Activated CD4-positive, alpha-beta T cell treated with anti-CD3 and anti-CD28 coated beads, Interleukin-2, amount 10 ng/mL, durations not matched to agents 7 days and 5 days (primary cell): ENCODE data around the gene CTDNEP1. TPM values are rescaled to one million over a fixed set of nuclear protein-coding genes. Genes with fewer than 3 reads are reported as not detected.

ENCODE experiments used
- CTCF ChIA-PET: fragments of 350-600 bp; sonication (Branson Sonifier 250); formaldehyde crosslinking; loops from one replicate; lab custom pipeline; 2021; ENCODE audit warnings: antibody characterized with exemption; lab: Charles Lee
- POLR2A ChIA-PET: fragments of 350-600 bp; sonication (Branson Sonifier 250); formaldehyde crosslinking; loops from one replicate; lab custom pipeline; 2021; ENCODE audit warnings: antibody characterized with exemption; lab: Charles Lee
- DNase-seq: peaks from one replicate; pipeline ENCODE4 v3.0.0-alpha.2; 2020
- H3K27ac Mint-ChIP-seq: one replicate; pipeline ENCODE4 v1.8.0; 2021; ENCODE audit warnings: mild to moderate bottlenecking, moderate library complexity, mixed read lengths
- H3K27me3 Mint-ChIP-seq: one replicate; pipeline ENCODE4 v1.8.0; 2021; ENCODE audit warnings: mixed read lengths
- H3K36me3 Mint-ChIP-seq: one replicate; pipeline ENCODE4 v1.8.0; 2021; ENCODE audit warnings: low read depth, mixed read lengths
- H3K4me1 Mint-ChIP-seq: one replicate; pipeline ENCODE4 v1.8.0; 2021; ENCODE audit warnings: mixed read lengths
- H3K4me3 Mint-ChIP-seq: one replicate; pipeline ENCODE4 v1.8.0; 2021; ENCODE audit warnings: mild to moderate bottlenecking, moderate library complexity, mixed read lengths
- H3K9me3 Mint-ChIP-seq: one replicate; pipeline ENCODE4 v1.8.0; 2021; ENCODE audit warnings: mixed read lengths
- total RNA-seq, 2 experiments: library from RNA; stranded (reverse); gene quantifications; one replicate each; pipeline ENCODE4 v1.2.3, GENCODE V29; 2021

Gene CTDNEP1
- total RNA-seq, 2 experiments from 2014 or later: 168 to 183 TPM

GRCh38 chr17:7234083-7234951, 17.2 kb downstream of the CTDNEP1 start, which contains the start of gene DVL2:
Gene DVL2 (minus strand): TSS chr17:7234517. CDS start chr17:7234262, 255 bp downstream.
- Mint-ChIP-seq H3K36me3 (peaks cover 31% of the 10 kb centered on the region), H3K27ac (peak within 1 kb of the TSS; percentile 88), H3K4me3 (peak within 1 kb of the TSS; percentile 96), H3K9me3 (no peaks in the 10 kb centered on the region), H3K27me3 (no peaks in the 10 kb centered on the region), H3K4me1 (peaks cover 49% of the 10 kb centered on the region)
- ChIA-PET POLR2A (interaction anchor here (0.7 kb wide), 1 partner anchor 301 kb away, joined by 3 read pairs; no protein-coding TSS in a partner anchor), CTCF (interaction anchor here (1.0 to 2.5 kb wide), 6 partner anchors 9 to 453 kb away, joined by 3 to 14 read pairs (median 4); partner anchors contain the start of genes ACADVL and DLG4)
- DNase-seq: peak; percentile 95

DNA sequence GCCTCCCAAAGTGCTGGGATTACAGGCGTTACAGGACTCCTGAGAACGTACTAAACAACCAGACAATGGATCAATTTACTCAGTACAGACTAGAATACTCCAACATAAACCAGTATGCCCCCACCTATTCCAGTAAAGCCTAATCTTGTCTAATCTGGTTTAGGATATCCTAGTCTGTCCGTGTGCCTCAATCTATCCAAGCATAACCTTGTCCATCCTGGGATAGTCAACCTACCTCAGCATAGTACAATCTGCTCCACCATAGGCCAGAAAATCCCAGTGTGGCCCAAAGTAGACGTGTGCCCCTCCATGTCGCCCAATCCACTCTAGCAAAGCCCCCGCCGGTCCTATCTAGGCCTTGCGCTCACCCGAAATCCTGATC, 17.8 kb downstream of the CTDNEP1 start:
- Mint-ChIP-seq H3K9me3 (no peaks in the 10 kb centered on the region), H3K4me1 (peaks cover 52% of the 10 kb centered on the region), H3K27ac (peak overlapping the region; percentile 88), H3K36me3 (peaks cover 33% of the 10 kb centered on the region), H3K27me3 (no peaks in the 10 kb centered on the region), H3K4me3 (peak overlapping the region; percentile 96)
- no peak for DNase-seq
- ChIA-PET POLR2A (interaction anchor here (0.7 kb wide), 1 partner anchor 301 kb away, joined by 3 read pairs; no protein-coding TSS in a partner anchor), CTCF (interaction anchor here (0.7 to 2.5 kb wide), 6 partner anchors 9 to 454 kb away, joined by 3 to 14 read pairs (median 4); partner anchors contain the start of genes ACADVL and DLG4)

- Mint-ChIP-seq H3K4me1 (peaks cover 46% of the 10 kb centered on the region), H3K36me3 (peaks cover 37% of the 10 kb centered on the region), H3K27ac (no peak overlapping the region), H3K27me3 (no peaks in the 10 kb centered on the region), H3K9me3 (no peaks in the 10 kb centered on the region), H3K4me3 (peak overlapping the region; percentile 34)
- DNase-seq: no peak
- ChIA-PET POLR2A (no interaction called here), CTCF (interaction anchor here (0.8 to 2.5 kb wide), 2 partner anchors 11 to 18 kb away, joined by 3 to 7 read pairs; no protein-coding TSS in a partner anchor)
These were observed 19.4 kb downstream of the CTDNEP1 start for GRCh38 chr17:7232114-7232513.

DNA sequence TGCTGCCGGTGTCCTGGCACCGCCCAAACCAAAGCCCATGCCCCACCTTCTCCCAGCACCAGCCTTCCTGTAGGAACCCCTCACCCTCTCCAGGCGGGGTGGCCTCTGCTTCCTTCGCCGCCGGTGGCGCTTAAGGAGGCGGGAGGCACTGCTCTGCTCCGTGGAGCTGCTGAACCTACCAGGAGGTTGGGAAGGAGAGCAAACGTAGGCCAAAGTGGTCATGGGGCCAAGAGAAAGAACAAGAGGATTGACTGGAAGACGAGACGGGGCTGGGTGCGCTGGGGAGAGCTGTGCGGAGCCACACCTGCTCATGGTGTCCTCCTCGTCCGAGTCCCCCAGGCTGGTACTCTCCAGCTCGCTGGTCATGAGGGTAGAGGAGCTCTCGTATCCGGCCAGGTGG, 22.0 kb downstream of the CTDNEP1 start:
- CTCF ChIA-PET: interaction anchor here (1.4 to 1.5 kb wide), 2 partner anchors 9 to 10 kb away, joined by 3 to 4 read pairs; partner anchors contain the start of gene DLG4
- POLR2A ChIA-PET: no interaction called here
- peaks cover 20% of the 10 kb centered on the region for H3K4me1 Mint-ChIP-seq

DNA sequence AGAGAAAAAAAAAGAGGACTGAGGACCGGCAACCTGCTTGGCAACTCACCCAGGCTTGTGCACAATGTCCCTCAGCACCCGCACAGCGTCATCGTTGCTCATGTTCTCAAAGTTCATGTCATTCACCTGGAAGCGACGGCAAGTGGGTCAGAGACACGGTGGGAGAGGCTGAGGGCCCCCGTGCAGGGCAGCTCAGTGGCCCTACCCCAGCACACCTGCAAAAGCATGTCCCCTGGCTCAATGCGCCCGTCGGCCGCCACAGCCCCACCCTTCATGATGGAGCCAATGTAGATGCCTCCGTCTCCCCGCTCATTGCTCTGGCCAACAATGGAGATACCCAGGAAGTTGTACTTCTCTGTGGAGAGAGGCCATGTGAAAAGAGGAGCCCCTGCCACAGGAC, 22.6 kb downstream of the CTDNEP1 start:
- Mint-ChIP-seq H3K27ac (no peak overlapping the region), H3K36me3 (peaks cover 22% of the 10 kb centered on the region), H3K9me3 (no peaks in the 10 kb centered on the region), H3K4me1 (peaks cover 19% of the 10 kb centered on the region), H3K4me3 (no peak overlapping the region), H3K27me3 (no peaks in the 10 kb centered on the region)
- POLR2A ChIA-PET: no interaction called here
- no peak for DNase-seq
- CTCF ChIA-PET: interaction anchor here (1.4 kb wide), 1 partner anchor 8 kb away, joined by 3 read pairs; no protein-coding TSS in a partner anchor

More for the DNA sequence above, 22.0 kb downstream of the CTDNEP1 start:
- Mint-ChIP-seq H3K4me3 (no peak overlapping the region), H3K27ac (no peak overlapping the region), H3K9me3 (no peaks in the 10 kb centered on the region), H3K27me3 (no peaks in the 10 kb centered on the region), H3K36me3 (peaks cover 21% of the 10 kb centered on the region)
- DNase-seq: no peak

GRCh38 chr17:7226721-7227710, 24.5 kb downstream of the CTDNEP1 start:
- no peak overlapping the region for H3K27ac Mint-ChIP-seq
- peaks cover 29% of the 10 kb centered on the region for H3K36me3 Mint-ChIP-seq
- CTCF ChIA-PET: interaction anchor here (1.7 kb wide), 1 partner anchor 70 kb away, joined by 4 read pairs; no protein-coding TSS in a partner anchor

GRCh38 chr17:7225711-7226331, 25.7 kb downstream of the CTDNEP1 start:
- H3K36me3 Mint-ChIP-seq: peaks cover 36% of the 10 kb centered on the region
- no peak for DNase-seq
- CTCF ChIA-PET: interaction anchor here (0.6 to 1.7 kb wide), 2 partner anchors 68 to 71 kb away, joined by 3 to 4 read pairs; no protein-coding TSS in a partner anchor
- no peak overlapping the region for H3K4me3 Mint-ChIP-seq
- POLR2A ChIA-PET: no interaction called here
- no peaks in the 10 kb centered on the region for H3K9me3 Mint-ChIP-seq
- H3K27ac Mint-ChIP-seq: no peak overlapping the region
- H3K4me1 Mint-ChIP-seq: peaks cover 13% of the 10 kb centered on the region
- no peaks in the 10 kb centered on the region for H3K27me3 Mint-ChIP-seq

More at GRCh38 chr17:7226721-7227710, 24.5 kb downstream of the CTDNEP1 start:
- Mint-ChIP-seq H3K4me1 (peaks cover 8% of the 10 kb centered on the region), H3K4me3 (no peak overlapping the region), H3K27me3 (no peaks in the 10 kb centered on the region), H3K9me3 (no peaks in the 10 kb centered on the region)
- no peak for DNase-seq
- POLR2A ChIA-PET: no interaction called here

GRCh38 chr17:7224661-7225111, 26.8 kb downstream of the CTDNEP1 start:
- no peak overlapping the region for H3K4me3 Mint-ChIP-seq
- H3K36me3 Mint-ChIP-seq: peaks cover 37% of the 10 kb centered on the region
- H3K27ac Mint-ChIP-seq: no peak overlapping the region
- CTCF ChIA-PET: interaction anchor here (0.7 to 1.2 kb wide), 4 partner anchors 10 to 32 kb away, joined by 3 to 5 read pairs (median 4); partner anchors contain the start of gene DVL2
- POLR2A ChIA-PET: no interaction called here
- H3K27me3 Mint-ChIP-seq: no peaks in the 10 kb centered on the region
- no peaks in the 10 kb centered on the region for H3K9me3 Mint-ChIP-seq
- no peak for DNase-seq
- peaks cover 19% of the 10 kb centered on the region for H3K4me1 Mint-ChIP-seq

- H3K4me3 Mint-ChIP-seq: no peak overlapping the region
- H3K9me3 Mint-ChIP-seq: no peaks in the 10 kb centered on the region
- ChIA-PET CTCF (interaction anchor here (0.7 to 1.2 kb wide), 3 partner anchors 9 to 33 kb away, joined by 3 to 5 read pairs (median 3); no protein-coding TSS in a partner anchor), POLR2A (no interaction called here)
- H3K4me1 Mint-ChIP-seq: peaks cover 23% of the 10 kb centered on the region
- H3K27me3 Mint-ChIP-seq: no peaks in the 10 kb centered on the region
- no peak for DNase-seq
- H3K36me3 Mint-ChIP-seq: peaks cover 34% of the 10 kb centered on the region
- no peak overlapping the region for H3K27ac Mint-ChIP-seq
These were observed 27.4 kb downstream of the CTDNEP1 start for GRCh38 chr17:7224110-7224509.

- Mint-ChIP-seq H3K4me3 (no peak overlapping the region), H3K27ac (no peak overlapping the region), H3K4me1 (peaks cover 28% of the 10 kb centered on the region), H3K27me3 (no peaks in the 10 kb centered on the region), H3K36me3 (peaks cover 32% of the 10 kb centered on the region), H3K9me3 (no peaks in the 10 kb centered on the region)
- DNase-seq: no peak
- ChIA-PET CTCF (interaction anchor here (0.6 to 5.0 kb wide), 2 partner anchors 48 to 75 kb away, joined by 3 to 48 read pairs; no protein-coding TSS in a partner anchor), POLR2A (no interaction called here)
These were observed 28.2 kb downstream of the CTDNEP1 start for GRCh38 chr17:7223375-7223774.

DNA sequence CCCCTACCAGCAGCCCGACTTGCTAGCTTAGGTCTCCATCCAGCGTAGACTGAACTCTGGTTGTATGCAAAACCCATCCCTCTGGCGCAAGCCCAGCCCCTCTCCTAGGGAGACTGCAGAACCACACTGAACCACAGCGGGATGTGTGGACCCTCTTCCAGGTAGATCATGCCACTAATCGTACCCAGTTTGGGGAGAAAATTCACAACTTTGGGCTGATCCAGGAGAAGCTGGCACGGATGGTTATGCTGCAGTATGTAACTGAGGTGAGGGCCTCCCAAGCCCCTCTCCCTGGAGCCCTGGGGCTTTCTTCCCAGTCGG, 28.6 kb downstream of the CTDNEP1 start:
- Mint-ChIP-seq H3K4me1 (peaks cover 33% of the 10 kb centered on the region), H3K9me3 (no peaks in the 10 kb centered on the region), H3K27ac (no peak overlapping the region), H3K4me3 (no peak overlapping the region), H3K27me3 (no peaks in the 10 kb centered on the region), H3K36me3 (peaks cover 29% of the 10 kb centered on the region)
- CTCF ChIA-PET: interaction anchor here (0.6 to 5.0 kb wide), 2 partner anchors 48 to 75 kb away, joined by 3 to 48 read pairs; no protein-coding TSS in a partner anchor
- POLR2A ChIA-PET: no interaction called here
- no peak for DNase-seq
